ENCODE results near the gene KCNE1. TPM values are rescaled to one million over a fixed set of nuclear protein-coding genes. Genes with fewer than 3 reads are reported as not detected.

Gene KCNE1
- total RNA-seq, 1 donor from 2014 or later, result 0.59 TPM

DNA sequence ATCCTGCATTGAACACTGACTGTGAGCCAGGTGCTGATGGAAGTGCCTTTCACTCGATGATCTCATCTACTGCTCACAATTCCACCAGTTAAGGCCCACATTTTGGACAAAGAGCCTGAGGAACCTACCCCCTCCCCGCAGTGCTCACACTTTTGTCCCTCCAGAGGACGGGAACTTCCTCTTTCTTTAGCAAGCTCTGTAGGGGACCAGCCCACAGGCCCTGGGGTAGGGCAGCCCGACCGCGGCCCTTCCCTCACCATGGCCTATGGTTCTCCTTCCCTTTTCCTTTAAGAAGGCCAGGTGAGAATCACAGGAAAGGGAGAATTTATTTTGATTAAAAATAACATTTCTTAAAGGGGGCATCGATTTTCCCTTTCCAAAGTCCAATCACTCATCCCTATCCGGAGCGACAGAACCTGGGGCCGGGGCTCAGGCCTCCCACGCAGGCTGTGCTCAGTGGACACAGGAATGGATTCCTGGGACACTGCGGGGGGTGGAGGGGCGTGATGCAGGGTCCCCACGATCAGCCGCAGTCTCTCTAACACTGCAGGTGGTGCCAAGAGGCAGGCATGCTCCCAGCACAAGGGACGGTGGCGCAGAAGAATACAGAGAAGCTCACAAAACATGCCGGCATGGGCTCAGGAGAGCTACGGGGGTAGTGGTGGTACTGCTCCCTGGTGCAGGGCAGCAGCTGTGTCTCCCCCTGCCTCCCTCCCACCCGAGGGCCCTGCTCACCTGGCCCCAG is 8.9 kb upstream of the KCNE1 start:
- Mint-ChIP-seq H3K27ac (ENCODE audit: unreplicated experiment) (peak overlapping the region; percentile 56), H3K9me3 (ENCODE audit: unreplicated experiment) (no peaks in the 10 kb centered on the region), H3K36me3 (ENCODE audit: unreplicated experiment) (peaks cover 64% of the 10 kb centered on the region), H3K4me3 (ENCODE audit: unreplicated experiment) (peak overlapping the region; percentile 29), H3K27me3 (ENCODE audit: unreplicated experiment) (no peaks in the 10 kb centered on the region), H3K4me1 (ENCODE audit: unreplicated experiment) (peaks cover 68% of the 10 kb centered on the region)
- no peak for DNase-seq (ENCODE audit: extremely low spot score, unreplicated experiment)
- TF ChIP-seq, protein P1, sequence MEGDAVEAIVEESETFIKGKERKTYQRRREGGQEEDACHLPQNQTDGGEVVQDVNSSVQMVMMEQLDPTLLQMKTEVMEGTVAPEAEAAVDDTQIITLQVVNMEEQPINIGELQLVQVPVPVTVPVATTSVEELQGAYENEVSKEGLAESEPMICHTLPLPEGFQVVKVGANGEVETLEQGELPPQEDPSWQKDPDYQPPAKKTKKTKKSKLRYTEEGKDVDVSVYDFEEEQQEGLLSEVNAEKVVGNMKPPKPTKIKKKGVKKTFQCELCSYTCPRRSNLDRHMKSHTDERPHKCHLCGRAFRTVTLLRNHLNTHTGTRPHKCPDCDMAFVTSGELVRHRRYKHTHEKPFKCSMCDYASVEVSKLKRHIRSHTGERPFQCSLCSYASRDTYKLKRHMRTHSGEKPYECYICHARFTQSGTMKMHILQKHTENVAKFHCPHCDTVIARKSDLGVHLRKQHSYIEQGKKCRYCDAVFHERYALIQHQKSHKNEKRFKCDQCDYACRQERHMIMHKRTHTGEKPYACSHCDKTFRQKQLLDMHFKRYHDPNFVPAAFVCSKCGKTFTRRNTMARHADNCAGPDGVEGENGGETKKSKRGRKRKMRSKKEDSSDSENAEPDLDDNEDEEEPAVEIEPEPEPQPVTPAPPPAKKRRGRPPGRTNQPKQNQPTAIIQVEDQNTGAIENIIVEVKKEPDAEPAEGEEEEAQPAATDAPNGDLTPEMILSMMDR (IDR thresholded peaks at IDR 0.05), result no peak

DNA sequence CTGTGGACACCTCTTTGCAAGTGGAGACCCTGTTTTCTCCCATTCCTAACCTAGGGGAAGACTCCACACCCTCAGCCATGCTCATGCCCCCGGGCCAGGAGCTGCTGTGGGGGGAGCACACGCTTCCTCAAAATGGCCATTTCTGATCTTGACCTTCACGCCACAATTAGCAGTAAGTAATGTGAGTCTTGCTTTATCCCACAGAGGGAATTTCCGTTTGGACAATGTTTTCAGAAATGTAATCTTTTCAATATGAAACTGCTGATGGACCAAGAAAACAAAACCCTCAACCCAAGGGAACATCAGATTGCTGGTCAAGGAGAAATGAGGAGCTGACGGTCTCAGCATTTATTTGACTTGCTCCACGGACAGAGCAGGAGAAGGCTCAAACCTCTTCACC is 8.3 kb upstream of the KCNE1 start:
- TF ChIP-seq, protein P1 (IDR thresholded peaks at IDR 0.05), result no peak
- DNase-seq (ENCODE audit: extremely low spot score, unreplicated experiment), result no peak
- Mint-ChIP-seq H3K9me3 (ENCODE audit: unreplicated experiment) (no peaks in the 10 kb centered on the region), H3K36me3 (ENCODE audit: unreplicated experiment) (peaks cover 64% of the 10 kb centered on the region), H3K27me3 (ENCODE audit: unreplicated experiment) (no peaks in the 10 kb centered on the region), H3K4me3 (ENCODE audit: unreplicated experiment) (no peak overlapping the region), H3K4me1 (ENCODE audit: unreplicated experiment) (peaks cover 66% of the 10 kb centered on the region), H3K27ac (ENCODE audit: unreplicated experiment) (peak overlapping the region; percentile 56)

DNA sequence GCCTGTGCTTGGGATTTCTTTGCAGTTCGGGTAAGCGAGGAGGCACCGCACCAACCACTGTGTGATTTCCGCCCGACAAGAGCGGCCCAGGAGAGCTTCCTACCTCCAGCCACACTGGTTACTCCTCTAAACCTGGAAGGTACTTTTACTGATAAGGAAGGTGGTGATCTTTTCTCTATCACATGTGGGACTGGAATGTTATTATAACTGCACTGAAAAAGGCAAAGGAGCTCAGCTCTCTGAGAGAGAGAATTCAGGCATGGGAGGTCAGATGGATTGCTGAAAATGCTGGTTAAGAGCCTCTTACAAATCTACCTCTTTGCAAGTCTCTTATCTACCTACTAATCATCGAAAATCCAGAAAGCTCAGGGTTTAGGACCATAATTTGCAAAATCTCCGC is 7.7 kb upstream of the KCNE1 start:
- no peak for DNase-seq (ENCODE audit: extremely low spot score, unreplicated experiment)
- Mint-ChIP-seq H3K9me3 (ENCODE audit: unreplicated experiment) (no peaks in the 10 kb centered on the region), H3K4me1 (ENCODE audit: unreplicated experiment) (peaks cover 60% of the 10 kb centered on the region), H3K27me3 (ENCODE audit: unreplicated experiment) (no peaks in the 10 kb centered on the region), H3K36me3 (ENCODE audit: unreplicated experiment) (peaks cover 64% of the 10 kb centered on the region), H3K4me3 (ENCODE audit: unreplicated experiment) (no peak overlapping the region), H3K27ac (ENCODE audit: unreplicated experiment) (no peak overlapping the region)
- TF ChIP-seq, protein P1 (IDR thresholded peaks at IDR 0.05), result no peak

DNA sequence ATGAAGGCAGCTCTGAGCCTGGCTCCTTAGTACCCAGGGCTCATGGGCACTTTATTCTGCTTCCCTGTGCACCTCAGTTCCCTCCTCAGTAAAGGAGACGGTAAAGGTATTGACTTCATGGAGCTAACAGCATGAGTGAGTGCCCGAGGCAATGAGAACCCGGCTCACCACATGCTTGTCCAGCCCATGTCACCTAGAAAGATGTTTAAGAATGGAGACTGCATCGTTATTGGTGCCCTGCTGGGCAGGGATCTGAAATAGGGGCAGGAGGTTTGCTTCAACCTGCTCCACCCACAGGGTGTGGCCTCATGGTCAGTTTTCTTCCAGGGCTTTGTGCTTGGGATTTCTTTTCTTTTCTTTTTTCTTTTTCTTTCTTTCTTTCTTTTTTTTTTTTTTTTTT is 7.0 kb upstream of the KCNE1 start:
- Mint-ChIP-seq H3K9me3 (ENCODE audit: unreplicated experiment) (no peaks in the 10 kb centered on the region), H3K27me3 (ENCODE audit: unreplicated experiment) (no peaks in the 10 kb centered on the region), H3K4me1 (ENCODE audit: unreplicated experiment) (peaks cover 53% of the 10 kb centered on the region), H3K4me3 (ENCODE audit: unreplicated experiment) (no peak overlapping the region), H3K27ac (ENCODE audit: unreplicated experiment) (peak overlapping the region; percentile 5), H3K36me3 (ENCODE audit: unreplicated experiment) (peaks cover 62% of the 10 kb centered on the region)
- TF ChIP-seq, protein P1 (IDR thresholded peaks at IDR 0.05), result no peak
- DNase-seq (ENCODE audit: extremely low spot score, unreplicated experiment), result no peak

DNA sequence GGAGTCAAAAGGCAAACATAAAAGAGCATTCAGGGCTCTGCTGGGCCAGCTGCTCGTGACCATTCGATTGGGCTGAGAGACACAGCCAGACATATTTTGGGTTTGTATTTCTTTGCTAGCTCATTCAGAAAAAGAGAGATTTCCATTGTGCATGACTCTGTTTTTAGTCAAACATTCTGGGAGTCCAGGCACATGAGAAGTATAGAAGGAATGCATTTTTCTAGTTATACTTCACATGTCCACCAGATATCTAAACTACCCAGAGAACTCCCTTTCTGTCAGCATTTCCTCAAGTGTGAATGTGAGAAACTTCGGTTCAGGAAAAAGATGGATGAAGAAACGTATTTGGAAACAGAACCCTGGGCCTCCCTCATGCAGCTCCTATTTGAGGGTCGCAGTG is 6.3 kb upstream of the KCNE1 start:
- Mint-ChIP-seq H3K4me1 (ENCODE audit: unreplicated experiment) (peaks cover 47% of the 10 kb centered on the region), H3K27me3 (ENCODE audit: unreplicated experiment) (no peaks in the 10 kb centered on the region), H3K27ac (ENCODE audit: unreplicated experiment) (no peak overlapping the region), H3K9me3 (ENCODE audit: unreplicated experiment) (no peaks in the 10 kb centered on the region), H3K36me3 (ENCODE audit: unreplicated experiment) (peaks cover 62% of the 10 kb centered on the region), H3K4me3 (ENCODE audit: unreplicated experiment) (no peak overlapping the region)
- TF ChIP-seq, protein P1 (IDR thresholded peaks at IDR 0.05), result no peak
- no peak for DNase-seq (ENCODE audit: extremely low spot score, unreplicated experiment)
